ENCODE data around the gene SH3BP5L. TPM values are rescaled to one million over a fixed set of nuclear protein-coding genes. Genes with fewer than 3 reads are reported as not detected.

The SH3BP5L gene
- total RNA-seq, 1 donor from 2014 or later, result 25.6 TPM

- DNase-seq (ENCODE audit: low read depth), result no peak
- H3K4me3 ChIP-seq (ENCODE audit: low read depth, low read length), result no peak overlapping the region
- TF ChIP-seq CTCF (conservative IDR thresholded peaks at IDR 0.05; ENCODE audit: low read depth, low read length), result no peak
Measured at GRCh38 chr1:248788327-248788726, 37.4 kb downstream of the SH3BP5L start.

DNA sequence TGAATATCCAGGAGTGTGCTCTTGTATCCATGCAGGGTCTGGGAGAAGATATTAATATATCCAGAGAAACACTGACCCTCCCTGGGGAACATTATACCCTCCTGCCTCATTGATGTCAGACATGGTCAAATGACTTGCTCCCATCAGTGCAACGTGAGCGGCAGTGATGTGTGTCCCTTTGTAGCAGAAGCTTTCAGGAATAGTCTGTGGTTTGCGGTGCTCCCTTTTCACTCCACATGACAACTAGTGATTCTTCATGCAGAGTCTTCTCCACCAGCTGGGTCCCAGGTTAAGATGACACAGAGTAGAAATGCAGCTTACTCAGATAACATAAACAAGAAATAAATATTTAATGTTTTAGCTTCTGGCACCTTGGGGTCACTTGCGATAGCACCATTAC lies 38.3 kb downstream of the SH3BP5L start:
- no peak for DNase-seq (ENCODE audit: low read depth)
- no peak for TF ChIP-seq CTCF (conservative IDR thresholded peaks at IDR 0.05; ENCODE audit: low read depth, low read length)
- no peak overlapping the region for H3K4me3 ChIP-seq (ENCODE audit: low read depth, low read length)

GRCh38 chr1:248786156-248786555 lies 39.6 kb downstream of the SH3BP5L start:
- no peak overlapping the region for H3K4me3 ChIP-seq (ENCODE audit: low read depth, low read length)
- no peak for DNase-seq (ENCODE audit: low read depth)
- TF ChIP-seq CTCF (conservative IDR thresholded peaks at IDR 0.05; ENCODE audit: low read depth, low read length), result no peak

- H3K4me3 ChIP-seq (ENCODE audit: low read depth, low read length), result no peak overlapping the region
- no peak for TF ChIP-seq CTCF (conservative IDR thresholded peaks at IDR 0.05; ENCODE audit: low read depth, low read length)
- DNase-seq (ENCODE audit: low read depth), result no peak
Measured at GRCh38 chr1:248783367-248783766, 42.3 kb downstream of the SH3BP5L start.

- TF ChIP-seq CTCF (conservative IDR thresholded peaks at IDR 0.05; ENCODE audit: low read depth, low read length), result no peak
- DNase-seq (ENCODE audit: low read depth), result no peak
- H3K4me3 ChIP-seq (ENCODE audit: low read depth, low read length), result no peak overlapping the region
Measured at GRCh38 chr1:248782416-248783141, 43.1 kb downstream of the SH3BP5L start.

- no peak for TF ChIP-seq CTCF (conservative IDR thresholded peaks at IDR 0.05; ENCODE audit: low read depth, low read length)
- DNase-seq (ENCODE audit: low read depth), result no peak
- H3K4me3 ChIP-seq (ENCODE audit: low read depth, low read length), result no peak overlapping the region
Measured at GRCh38 chr1:248779350-248779749, 46.4 kb downstream of the SH3BP5L start.

- TF ChIP-seq CTCF (conservative IDR thresholded peaks at IDR 0.05; ENCODE audit: low read depth, low read length), result no peak
- DNase-seq (ENCODE audit: low read depth), result no peak
- no peak overlapping the region for H3K4me3 ChIP-seq (ENCODE audit: low read depth, low read length)
Measured at GRCh38 chr1:248778906-248779305, 46.8 kb downstream of the SH3BP5L start.

All from epithelial cell of proximal tubule (primary cell).